Fibroblast of the aortic adventitia (primary cell): ENCODE data around the gene EFR3B. TPM values are rescaled to one million over a fixed set of nuclear protein-coding genes. Genes with fewer than 3 reads are reported as not detected.

Experiments
- DNase-seq: peaks from one replicate; pipeline ENCODE4 v3.0.0-alpha.2; 2010; ENCODE audit warnings: low read depth
- H3K4me3 ChIP-seq: 2 replicates; pipeline ENCODE4 v1.5.1; 2011; ENCODE audit warnings: low read depth, mild to moderate bottlenecking, control low read depth, low read length, moderate library complexity
- CTCF ChIP-seq: IDR thresholded peaks from 2 replicates; pipeline ENCODE4 v1.5.1; 2011; ENCODE audit warnings: mild to moderate bottlenecking, low read length, control low read depth, inconsistent platforms; ENCODE audit not compliant: insufficient read depth
- total RNA-seq: library from RNA; depleted of rRNA; stranded (reverse); fragments of >200 nt; gene quantifications from 2 replicates; pipeline ENCODE4 v1.2.3, GENCODE V29; 2012; ENCODE audit warnings: low replicate concordance

Gene EFR3B
- total RNA-seq, 1 donor, result 0.99 TPM

GRCh38 chr2:25164561-25164960 is 122.7 kb downstream of the EFR3B start:
- no peak for DNase-seq
- H3K4me3 ChIP-seq, result no peak overlapping the region
- TF ChIP-seq CTCF, result no peak

- no peak for DNase-seq
- no peak overlapping the region for H3K4me3 ChIP-seq
- no peak for TF ChIP-seq CTCF
Measured at GRCh38 chr2:25165992-25166875, 124.4 kb downstream of the EFR3B start.

- DNase-seq, result peak; percentile 17
- TF ChIP-seq CTCF, result no peak
- H3K4me3 ChIP-seq, result peak within 1 kb of the TSS; percentile 46
Measured at GRCh38 chr2:25168256-25169072, 126.6 kb downstream of the EFR3B start, which contains the start of gene POMC. Gene POMC (minus strand): TSS chr2:25168580. CDS start chr2:25164772, 3,808 bp downstream.

- no peak for DNase-seq
- H3K4me3 ChIP-seq, result no peak overlapping the region
- TF ChIP-seq CTCF, result no peak
Measured at GRCh38 chr2:25169073-25169470, 127.2 kb downstream of the EFR3B start.

GRCh38 chr2:25170888-25171287 is 129.0 kb downstream of the EFR3B start:
- no peak for TF ChIP-seq CTCF
- no peak overlapping the region for H3K4me3 ChIP-seq
- no peak for DNase-seq

GRCh38 chr2:25173719-25174118 is 131.8 kb downstream of the EFR3B start:
- no peak for DNase-seq
- no peak overlapping the region for H3K4me3 ChIP-seq
- TF ChIP-seq CTCF, result no peak
